ENCODE results near the gene SYT4.

Gene SYT4

GRCh38 chr18:43220691-43221090 lies 56.6 kb downstream of the SYT4 start:
- no peak for DNase-seq (ENCODE audit: low spot score)
